ENCODE results near the gene BICRA.
"Not testable (repeated sequence)": the region's sequence is repeated elsewhere in the genome, so short reads cannot be mapped to it uniquely, and the experiment has no call there.

BICRA gene

DNA sequence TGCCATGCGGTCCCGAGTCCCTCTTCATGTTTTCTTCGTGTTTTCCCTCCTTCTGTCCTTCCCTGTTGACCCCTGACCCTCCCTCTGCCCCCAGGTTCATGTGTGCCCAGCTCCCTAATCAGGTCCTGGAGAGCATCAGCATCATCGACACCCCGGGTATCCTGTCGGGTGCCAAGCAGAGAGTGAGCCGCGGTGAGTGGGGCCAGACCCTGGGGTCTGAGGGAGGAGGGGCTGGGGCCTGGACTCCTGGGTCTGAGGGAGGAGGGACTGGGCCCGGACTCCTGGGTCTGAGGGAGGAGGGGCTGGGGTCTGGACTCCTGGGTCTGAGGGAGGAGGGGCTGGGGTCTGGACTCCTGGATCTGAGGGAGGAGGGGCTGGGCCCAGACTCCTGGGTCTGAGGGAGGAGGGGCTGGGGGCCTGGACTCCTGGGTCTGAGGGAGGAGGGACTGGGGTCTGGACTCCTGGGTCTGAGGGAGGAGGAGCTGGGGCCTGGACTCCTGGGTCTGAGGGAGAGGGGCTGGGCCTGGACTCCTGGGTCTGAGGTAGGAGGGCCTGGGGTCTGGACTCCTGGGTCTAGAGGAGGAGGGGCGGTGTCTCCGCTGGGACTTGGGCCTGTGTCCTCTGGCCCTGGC lies 109.6 kb downstream of the BICRA start:
- not testable (repeated sequence) for DNase-seq

DNA sequence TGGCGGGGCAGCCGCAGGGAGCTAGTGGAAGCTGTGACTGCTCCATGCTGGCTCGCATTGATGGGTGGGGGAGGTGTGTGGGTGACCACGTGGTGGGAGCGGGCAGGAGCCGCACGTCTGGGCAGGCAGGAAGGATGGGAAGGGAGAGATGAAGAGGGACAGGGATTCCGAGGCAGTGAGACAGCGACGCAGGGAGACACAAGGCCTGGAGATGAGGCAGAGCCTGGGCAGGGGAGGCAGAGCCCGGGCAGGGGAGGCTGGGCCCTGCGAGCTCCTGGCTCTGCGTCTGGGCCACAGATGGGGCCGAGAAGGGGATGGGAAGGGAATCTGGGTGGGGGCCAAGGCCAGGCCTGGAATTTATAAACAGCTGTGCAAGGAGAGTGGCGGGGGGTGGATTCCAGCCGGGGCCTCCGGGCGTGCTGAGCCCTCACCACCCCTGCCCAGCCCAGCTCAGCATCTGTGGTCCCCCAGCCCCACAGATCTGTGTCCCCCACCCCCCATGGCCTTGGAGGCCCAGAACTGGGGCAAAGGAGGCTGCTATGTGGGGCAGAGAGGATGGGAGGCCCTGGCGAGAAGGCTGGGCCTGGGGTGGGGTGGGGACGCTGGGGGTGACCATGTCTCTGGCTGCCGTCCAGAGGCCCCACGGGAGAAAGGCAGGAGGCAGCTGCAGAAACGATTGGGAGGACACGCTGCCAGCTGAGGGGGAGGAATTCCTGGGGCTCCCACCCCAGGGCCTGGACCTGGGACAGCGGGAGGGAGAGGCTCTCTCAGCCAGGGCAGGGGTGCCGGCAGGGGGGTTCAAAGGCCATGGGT lies 110.3 kb downstream of the BICRA start:
- no peak for DNase-seq

DNA sequence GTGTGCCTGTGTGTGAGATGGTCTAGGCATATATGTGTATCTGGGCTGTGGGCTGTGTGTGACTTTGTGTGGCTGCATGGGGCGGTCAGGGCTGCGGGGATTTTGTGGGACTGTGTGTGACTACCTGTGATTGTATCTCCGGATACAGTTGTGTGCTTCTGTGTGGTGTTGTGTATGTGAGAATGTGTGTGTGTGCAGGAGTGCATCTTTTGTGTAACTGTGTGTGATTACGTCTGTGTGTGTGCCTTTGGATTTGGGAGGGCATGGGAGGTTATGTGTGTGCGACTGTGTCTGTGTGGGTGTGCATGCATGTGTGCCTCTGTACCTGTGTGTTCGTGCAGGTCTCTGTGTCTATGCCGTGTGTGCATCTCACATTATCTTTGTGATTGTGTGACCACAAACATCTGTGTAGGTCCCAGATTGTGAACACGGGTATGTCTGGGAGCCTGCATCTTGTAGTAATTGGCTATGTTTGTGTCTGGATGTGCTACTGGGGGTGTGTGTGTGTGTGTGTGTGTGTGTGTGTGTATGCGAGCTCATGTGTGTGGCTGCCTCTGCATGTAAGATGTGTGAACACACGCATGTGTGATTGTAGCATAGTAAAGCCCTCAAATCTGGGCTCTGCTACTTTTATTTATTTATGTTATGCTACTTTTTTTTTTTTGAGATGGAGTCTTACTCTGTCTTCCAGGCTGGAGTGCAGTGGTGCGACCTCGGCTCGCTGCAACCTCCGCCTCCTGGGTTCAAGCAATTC lies 111.9 kb downstream of the BICRA start:
- DNase-seq: no peak

DNA sequence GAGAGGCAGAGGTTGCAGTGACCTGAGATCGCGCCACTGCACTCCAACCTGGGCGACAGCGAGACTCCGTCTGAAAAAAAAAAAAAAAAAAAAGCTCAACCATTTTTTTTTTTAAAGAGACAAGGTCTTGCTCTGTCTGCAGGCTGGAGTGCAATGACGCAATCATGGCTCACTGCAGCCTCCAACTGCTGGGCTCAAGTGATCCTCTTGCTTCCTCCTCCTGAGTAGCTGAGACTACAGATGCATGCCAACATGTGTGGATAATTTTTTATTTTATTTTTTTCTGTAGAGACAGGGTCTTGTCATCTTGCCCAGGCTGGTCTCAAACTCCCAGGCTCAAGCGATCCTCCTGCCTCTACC lies 114.6 kb downstream of the BICRA start:
- DNase-seq: no peak

DNA sequence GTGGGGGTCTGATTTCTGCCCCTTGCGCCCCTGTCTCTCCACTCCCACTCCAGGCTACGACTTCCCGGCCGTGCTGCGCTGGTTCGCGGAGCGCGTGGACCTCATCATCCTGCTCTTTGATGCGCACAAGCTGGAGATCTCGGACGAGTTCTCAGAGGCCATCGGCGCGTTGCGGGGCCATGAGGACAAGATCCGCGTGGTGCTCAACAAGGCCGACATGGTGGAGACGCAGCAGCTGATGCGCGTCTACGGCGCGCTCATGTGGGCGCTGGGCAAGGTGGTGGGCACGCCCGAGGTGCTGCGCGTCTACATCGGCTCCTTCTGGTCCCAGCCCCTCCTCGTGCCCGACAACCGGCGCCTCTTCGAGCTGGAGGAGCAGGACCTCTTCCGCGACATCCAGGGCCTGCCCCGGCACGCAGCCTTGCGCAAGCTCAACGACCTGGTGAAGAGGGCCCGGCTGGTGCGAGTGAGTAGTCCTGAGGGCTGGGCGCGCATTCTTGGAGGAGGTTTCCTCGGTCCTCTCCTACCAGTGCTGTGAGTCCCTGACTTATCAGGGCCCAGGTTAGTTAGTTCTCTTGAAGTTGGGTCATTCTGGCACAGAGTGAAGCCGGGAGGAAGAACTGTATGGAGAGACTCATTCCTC lies 116.9 kb downstream of the BICRA start:
- no peak for DNase-seq

DNA sequence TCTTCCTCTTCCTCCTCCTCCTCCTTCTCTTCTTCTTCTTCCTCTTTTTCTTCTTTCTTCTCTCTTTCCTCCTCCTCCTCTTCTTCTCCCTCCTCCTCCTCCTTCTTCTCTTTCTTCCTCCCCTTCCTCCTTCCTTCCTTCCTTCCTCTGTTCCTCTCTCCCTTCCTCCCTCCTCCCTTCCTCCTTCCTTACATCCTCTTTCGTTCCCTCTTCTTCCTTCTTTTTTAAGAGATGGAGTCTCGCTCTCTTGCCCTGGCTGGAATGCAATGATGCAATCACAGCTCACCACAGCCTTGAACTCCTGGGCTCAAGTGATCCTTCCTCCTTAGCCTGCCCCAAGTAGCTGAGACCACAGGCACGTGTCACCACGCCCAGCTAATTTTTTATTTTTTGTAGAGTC lies 117.5 kb downstream of the BICRA start:
- DNase-seq: no peak

DNA sequence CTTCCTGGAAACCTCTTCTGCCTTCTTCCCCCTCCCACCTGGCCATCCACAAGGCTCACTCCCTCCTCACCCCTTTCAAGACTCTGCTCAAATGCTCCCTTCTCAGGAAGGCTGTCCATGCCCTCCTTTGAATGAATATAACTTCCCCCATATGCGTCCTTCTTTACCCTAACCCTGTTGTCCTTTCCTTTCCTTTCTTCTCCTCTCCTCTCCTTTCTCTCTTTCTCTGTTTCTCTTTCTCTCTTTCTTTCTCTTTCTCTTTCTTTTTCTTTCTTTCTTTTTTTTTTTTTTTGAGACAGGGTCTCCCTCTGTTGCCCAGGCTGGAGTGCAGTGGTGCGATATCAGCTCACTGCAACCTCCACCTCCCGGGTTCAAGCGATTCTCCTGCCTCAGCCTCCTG lies 119.4 kb downstream of the BICRA start:
- not testable (repeated sequence) for DNase-seq

DNA sequence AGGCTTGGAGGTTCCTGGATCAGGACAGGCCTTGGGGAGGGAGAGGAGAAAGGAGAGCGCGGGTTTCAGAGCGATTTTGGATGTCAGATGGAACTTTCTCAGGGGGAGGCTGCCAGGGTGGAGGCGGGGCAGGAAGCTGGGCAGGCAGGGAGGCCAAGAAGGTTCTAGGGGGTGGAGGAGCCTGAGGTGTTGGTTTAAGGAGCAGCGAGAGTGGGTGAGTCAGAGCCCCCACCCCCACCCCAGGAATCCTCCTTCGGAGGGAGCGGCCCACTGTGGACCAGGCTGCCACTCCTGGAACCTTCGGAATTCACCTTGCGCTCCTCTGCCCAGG lies 120.5 kb downstream of the BICRA start:
- no peak for DNase-seq

DNA sequence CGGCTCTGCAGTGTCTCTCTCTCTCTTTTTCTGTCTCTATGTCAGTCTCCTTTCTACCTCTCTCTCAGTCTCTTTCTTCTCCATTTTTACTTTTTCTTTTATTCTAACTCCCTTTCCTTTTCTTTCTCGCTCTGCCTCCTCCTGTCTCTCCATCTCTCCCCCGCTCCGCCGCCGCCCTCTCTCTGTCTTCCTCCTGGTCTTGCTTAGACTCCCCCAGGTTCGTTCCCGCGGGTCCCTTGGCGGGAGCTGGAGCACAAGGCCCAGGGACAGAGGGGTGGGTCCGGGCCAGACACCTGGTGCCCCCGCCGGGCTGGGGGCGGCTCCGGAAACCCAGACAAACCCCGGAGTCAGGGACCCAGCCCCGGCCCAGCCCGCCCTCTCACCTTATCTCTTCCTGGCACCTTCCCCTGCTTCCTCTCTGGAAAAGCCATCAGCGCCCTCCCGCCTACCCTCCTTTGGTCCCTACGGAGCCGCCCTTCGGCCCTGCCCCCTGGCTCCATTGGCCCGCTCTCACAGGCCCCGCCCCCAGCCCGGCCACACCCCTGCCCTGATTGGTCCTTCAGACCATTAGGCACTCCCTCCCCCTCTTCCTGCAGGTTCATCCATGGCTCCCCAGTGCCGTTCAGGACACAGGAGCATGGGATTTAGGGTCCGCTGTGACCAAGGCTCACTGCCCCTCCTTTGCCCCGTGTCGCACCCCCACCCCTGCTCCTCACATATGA lies 121.0 kb downstream of the BICRA start:
- no peak for DNase-seq

DNA sequence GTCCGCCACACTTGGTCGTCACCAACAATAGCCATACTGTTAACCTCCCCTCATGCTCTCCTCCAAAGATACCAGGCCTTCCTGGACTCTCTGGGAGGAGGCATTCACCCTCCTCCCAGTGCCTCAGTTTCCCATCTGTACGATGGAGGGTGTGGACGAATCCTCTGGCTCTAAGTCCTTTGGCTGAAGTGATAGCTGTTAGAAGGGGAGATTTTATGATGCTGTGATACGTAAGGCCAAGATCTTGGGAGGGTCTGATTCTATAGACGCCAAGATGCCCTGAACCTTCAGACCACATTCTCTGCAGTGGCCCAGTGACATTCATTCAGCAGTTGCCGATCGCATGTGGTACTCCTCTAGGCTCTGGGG lies 121.6 kb downstream of the BICRA start:
- no peak for DNase-seq

DNA sequence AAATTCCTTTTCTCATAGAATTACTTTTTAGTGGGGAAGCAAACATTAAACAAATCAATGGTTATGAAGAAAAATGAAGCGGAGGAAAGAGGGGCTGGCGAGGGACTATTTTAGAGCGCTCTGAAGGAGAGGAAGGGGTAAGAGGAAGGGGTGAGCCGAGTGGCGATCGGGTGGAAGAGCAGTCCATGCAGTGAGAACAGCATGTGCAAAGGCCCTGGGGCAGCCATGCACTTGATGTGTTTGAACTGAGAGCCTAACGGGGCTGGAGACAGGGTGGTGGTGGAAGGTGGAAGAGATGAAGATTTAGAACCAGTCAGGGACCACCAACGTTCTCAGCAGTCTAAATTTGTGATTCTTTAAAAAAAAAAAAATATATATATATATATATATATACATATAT lies 122.0 kb downstream of the BICRA start:
- DNase-seq: no peak

DNA sequence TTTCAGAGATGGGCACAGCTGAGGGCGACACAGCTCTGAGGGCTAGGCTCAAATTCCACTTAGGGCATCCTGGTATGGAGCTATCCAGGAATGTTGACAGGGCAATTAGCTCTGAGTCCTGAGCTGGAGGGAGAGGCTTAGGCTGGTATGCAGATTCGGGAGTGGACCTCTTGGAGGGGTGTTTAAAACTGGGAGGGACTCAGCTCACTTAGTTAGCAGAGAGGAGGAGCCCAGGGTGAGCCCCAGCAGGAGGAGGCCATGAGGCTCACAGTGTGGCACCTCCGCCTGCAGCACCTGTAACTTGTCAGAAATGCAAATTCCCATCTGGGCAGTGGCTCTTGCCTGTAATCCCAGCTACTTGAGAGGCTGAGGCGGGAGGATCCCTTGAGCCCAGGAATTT lies 126.2 kb downstream of the BICRA start:
- DNase-seq: no peak

DNA sequence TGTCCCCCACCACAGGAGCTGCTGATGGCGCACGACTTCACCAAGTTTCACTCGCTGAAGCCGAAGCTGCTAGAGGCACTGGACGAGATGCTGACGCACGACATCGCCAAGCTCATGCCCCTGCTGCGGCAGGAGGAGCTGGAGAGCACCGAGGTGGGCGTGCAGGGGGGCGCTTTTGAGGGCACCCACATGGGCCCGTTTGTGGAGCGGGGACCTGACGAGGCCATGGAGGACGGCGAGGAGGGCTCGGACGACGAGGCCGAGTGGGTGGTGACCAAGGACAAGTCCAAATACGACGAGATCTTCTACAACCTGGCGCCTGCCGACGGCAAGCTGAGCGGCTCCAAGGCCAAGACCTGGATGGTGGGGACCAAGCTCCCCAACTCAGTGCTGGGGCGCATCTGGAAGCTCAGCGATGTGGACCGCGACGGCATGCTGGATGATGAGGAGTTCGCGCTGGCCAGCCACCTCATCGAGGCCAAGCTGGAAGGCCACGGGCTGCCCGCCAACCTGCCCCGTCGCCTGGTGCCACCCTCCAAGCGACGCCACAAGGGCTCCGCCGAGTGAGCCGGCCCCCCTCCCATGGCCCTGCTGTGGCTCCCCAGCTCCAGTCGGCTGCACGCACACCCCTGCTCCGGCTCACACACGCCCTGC lies 132.1 kb downstream of the BICRA start:
- DNase-seq: no peak

DNA sequence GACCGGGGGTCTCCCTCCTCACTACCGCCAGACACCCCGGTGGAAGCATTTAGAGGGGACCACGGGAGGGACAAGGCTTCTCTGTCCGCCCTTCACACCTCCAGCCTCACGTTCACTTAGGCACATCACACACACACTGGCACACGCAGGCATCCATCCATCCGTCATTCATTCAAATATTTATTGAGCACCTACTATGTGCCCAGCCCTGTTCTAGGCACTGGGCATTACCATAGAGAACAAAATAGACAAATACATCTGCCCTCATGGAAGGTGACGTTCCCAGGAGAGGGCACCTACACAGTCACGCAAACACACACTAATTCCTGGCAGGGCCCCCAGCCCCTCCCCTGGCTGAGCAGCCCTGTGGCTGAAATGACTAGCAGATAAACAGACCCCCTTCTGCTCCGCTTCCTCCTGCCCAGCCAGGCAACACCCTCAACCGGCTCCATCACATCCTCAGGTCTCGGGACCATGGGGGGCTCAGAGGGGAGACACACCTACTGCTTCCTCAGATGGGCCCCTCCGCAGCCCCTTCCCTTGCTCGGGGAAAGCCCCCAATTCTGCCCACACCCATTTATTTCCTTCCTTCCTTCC lies 132.7 kb downstream of the BICRA start:
- no peak for DNase-seq

DNA sequence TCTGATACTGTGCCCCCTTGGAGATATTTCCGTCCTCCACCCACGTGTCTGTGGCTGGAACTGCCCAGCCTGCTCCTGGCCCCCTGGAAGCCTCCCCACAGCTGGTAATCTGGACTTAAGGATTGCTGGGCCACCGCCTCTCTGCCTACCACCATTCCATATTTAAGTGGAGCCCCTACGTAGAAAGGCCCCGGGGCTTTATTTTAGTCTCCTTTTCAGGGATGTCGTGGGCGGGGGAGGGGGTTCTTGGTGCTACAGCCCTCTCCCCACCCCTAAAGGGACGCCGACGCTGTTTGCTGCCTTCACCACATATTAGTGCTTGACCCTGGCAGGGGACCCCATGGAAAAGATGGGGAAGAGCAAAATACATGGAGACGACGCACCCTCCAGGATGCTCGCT lies 133.7 kb downstream of the BICRA start:
- no peak for DNase-seq

DNA sequence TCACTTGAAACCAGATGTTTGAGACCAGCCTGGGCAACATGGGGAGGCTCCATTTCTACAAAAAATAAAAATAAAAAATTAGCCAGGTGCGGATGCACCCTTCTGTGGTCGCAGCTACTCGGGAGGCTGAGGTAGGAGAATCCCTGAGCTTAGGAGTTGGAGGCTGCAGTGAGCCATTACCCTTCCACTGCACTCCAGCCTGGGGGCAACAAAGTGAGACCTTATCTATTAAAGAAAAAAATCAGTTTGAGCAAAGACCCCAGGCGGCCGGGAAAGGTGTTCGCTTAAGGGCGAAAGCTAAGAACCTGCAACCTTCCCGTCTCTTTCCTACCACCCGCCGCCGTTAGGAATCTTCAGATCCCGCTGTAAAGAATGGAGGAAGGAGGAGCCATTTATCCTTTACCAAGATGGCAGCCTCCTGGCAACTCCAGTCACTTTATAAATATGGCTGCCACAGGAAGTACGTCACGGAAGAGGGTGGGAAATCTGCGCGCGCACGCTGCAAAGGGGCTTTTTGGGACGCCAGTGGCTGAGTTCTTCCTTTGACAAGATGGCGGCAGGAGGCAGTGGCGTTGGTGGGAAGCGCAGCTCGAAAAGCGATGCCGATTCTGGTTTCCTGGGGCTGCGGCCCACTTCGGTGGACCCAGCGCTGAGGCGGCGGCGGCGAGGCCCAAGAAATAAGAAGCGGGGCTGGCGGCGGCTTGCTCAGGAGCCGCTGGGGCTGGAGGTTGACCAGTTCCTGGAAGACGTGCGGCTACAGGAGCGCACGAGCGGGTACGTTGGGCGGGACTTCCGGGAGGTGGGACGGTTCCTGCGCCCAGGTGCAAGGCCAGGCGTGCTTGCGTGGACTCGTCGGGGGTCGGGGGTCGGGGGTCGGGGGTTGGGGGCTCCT lies 136.3 kb downstream of the BICRA start, which contains the start of gene NOP53:
NOP53 (plus strand) TSS at position 537 of the 892 bp plus-strand sequence; CDS start at position 551, 14 bp downstream.
- peak; percentile 94 for DNase-seq

DNA sequence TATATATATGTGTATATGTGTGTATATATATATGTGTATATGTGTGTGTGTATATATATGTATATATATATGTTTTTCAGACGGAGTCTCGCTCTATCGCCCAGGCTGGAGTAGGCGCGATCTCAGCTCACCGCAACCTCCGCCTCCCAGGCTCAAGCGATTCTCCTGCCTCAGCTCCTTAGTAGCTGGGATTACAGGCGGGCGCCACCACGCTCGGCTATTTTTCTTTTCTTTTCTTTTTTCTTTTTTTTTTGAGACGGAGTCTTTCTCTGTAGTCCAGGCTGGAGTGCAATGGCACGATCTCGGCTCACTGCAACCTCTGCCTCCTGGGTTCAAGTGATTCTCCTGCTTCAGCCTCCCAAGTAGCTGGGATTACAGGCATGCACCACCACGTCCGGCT lies 137.2 kb downstream of the BICRA start:
- DNase-seq: not testable (repeated sequence)

DNA sequence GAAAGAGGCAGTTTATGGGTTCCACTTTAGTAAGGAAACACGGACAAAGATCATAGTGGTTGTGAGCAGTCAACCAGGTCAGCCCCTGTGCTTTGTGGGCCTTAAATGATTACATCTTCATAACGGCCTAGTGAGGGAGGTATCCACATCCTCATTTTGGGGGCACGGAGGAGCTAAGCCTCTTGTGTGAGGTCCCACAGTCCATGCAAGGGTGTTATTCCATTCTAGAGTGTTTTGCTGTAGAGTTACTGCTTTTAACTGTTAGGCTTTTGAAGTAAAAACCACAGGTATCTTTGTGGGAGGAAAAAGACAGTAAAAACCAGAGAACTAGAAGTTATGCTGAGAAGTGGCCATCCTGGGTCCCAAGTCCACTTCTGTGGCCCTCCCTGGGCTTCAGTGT lies 140.4 kb downstream of the BICRA start:
- DNase-seq: no peak

DNA sequence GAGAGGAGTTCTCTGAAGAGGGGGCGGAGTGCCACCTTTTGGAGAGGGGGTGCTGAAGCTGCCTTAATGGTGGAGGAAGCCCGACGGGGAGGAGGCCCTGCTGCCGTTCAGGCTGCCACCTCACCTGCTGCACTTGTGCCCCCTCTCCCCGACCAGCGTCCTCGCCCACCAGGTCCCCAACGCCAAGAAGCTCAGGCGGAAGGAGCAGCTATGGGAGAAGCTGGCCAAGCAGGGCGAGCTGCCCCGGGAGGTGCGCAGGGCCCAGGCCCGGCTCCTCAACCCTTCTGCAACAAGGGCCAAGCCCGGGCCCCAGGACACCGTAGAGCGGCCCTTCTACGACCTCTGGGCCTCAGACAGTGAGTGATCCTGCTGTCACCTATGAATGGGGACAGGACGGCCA lies 141.8 kb downstream of the BICRA start:
- no peak for DNase-seq

DNA sequence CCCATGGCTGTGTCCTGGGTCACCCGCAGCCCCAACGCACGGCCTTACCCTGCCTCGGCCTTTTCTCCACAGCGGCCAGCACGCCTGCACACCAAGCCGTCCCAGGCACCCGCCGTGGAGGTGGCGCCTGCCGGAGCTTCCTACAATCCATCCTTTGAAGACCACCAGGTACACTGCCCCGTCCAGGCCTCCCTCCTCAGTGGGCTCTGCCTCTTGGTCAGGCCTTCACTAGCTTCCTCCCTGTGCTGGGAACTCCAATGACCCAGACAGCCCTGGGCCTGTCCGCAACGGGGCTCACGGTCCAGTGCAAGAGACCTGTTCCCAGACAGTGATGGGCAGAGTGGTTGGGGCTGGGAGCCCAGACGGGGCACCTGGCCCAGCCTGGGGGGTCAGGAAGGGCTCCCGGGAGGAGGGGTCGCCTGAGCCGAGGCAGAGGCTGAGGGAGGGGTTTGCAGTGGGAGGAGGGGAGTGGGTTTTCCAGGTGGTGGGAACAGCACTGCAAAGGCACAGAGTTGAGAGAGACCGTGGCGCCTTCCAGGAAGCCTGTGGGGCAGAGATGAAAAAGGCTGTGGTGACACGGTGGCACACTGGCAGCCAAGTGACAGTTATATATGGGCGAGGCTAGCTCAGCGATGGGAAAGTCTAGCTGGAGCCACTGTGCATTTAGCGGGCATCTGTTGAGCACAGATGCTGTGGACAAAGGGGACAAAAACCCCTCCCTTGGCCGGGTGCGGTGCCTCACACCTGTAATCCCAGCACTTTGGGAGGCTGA lies 143.7 kb downstream of the BICRA start:
- no peak for DNase-seq

Data from effector CD8-positive, alpha-beta T cell (primary cell).